ENCODE measurements around the gene PPM1M.

- TF ChIP-seq CTCF (IDR thresholded peaks at IDR 0.05) = no peak
- no peak for TF ChIP-seq POLR2A (IDR thresholded peaks at IDR 0.05)
Measured at GRCh38 chr3:52228751-52229291, 16.7 kb upstream of the PPM1M start.

Measured in stomach (tissue), 4 donors.